Body of pancreas (tissue), 4 donors: ENCODE measurements around the gene GPR141.

ENCODE experiments used
- CTCF ChIP-seq, 7 experiments: fragments of 450-650 bp in 4 of 7; fragments of 200-600 bp in 3 of 7; sonication (generic) in 3 of 7; IDR thresholded peaks; one replicate each; pipeline ENCODE4 v1.5.1; 2016 to 2019; ENCODE audit warnings: antibody characterized with exemption in 7 of 7
- POLR2A ChIP-seq, 3 donors: fragments of 450-650 bp; IDR thresholded peaks; one replicate each; pipeline ENCODE4 v1.6.1; 2016; ENCODE audit warnings: antibody characterized with exemption in 3 of 3, mild to moderate bottlenecking in 2 of 3

GRCh38 chr7:37732253-37732652 lies 48.7 kb downstream of the GPR141 start:
- peak in 6 of 7 experiments; percentile 14 to 42 (median 22) for TF ChIP-seq CTCF (IDR thresholded peaks at IDR 0.05)
- TF ChIP-seq POLR2A (IDR thresholded peaks at IDR 0.05), result no peak
